ENCODE results near the gene CDK9.

GRCh38 chr9:127792417-127793031 lies 6.7 kb downstream of the CDK9 start:
- TF ChIP-seq, protein P1, sequence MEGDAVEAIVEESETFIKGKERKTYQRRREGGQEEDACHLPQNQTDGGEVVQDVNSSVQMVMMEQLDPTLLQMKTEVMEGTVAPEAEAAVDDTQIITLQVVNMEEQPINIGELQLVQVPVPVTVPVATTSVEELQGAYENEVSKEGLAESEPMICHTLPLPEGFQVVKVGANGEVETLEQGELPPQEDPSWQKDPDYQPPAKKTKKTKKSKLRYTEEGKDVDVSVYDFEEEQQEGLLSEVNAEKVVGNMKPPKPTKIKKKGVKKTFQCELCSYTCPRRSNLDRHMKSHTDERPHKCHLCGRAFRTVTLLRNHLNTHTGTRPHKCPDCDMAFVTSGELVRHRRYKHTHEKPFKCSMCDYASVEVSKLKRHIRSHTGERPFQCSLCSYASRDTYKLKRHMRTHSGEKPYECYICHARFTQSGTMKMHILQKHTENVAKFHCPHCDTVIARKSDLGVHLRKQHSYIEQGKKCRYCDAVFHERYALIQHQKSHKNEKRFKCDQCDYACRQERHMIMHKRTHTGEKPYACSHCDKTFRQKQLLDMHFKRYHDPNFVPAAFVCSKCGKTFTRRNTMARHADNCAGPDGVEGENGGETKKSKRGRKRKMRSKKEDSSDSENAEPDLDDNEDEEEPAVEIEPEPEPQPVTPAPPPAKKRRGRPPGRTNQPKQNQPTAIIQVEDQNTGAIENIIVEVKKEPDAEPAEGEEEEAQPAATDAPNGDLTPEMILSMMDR (conservative IDR thresholded peaks at IDR 0.05; ENCODE audit: low read length) = no peak
- TF ChIP-seq EZH2phosphoT487 (IDR thresholded peaks at IDR 0.05; ENCODE audit: borderline replicate concordance, low read depth, low read length) = no peak
